Measurements from ENCODE around the gene COX20.
"Not testable (repeated sequence)": the region's sequence is repeated elsewhere in the genome, so short reads cannot be mapped to it uniquely, and the experiment has no call there.

COX20 gene

GRCh38 chr1:244835276-244836134, at the start of gene COX20:
COX20 (plus strand) TSS chr1:244835658; CDS start chr1:244835715, 57 bp downstream.
- DNase-seq, result peak; percentile 98

GRCh38 chr1:244788493-244789275, 46.8 kb upstream of the COX20 start:
- no peak for DNase-seq

- DNase-seq, result peak; percentile 15
These were observed 46.2 kb upstream of the COX20 start for GRCh38 chr1:244789276-244789580.

GRCh38 chr1:244789731-244790130, 45.7 kb upstream of the COX20 start:
- no peak for DNase-seq

GRCh38 chr1:244791061-244791460, 44.4 kb upstream of the COX20 start:
- DNase-seq, result no peak

GRCh38 chr1:244792188-244792850, 43.1 kb upstream of the COX20 start:
- DNase-seq, result no peak

- DNase-seq, result no peak
These were observed 41.4 kb upstream of the COX20 start for GRCh38 chr1:244794071-244794470.

GRCh38 chr1:244794516-244794915, 40.9 kb upstream of the COX20 start:
- DNase-seq, result not testable (repeated sequence)

- peak; percentile 85 for DNase-seq
These were observed 38.6 kb upstream of the COX20 start for GRCh38 chr1:244796719-244797406.

- no peak for DNase-seq
These were observed 34.6 kb upstream of the COX20 start for GRCh38 chr1:244800821-244801220.

GRCh38 chr1:244801246-244801645, 34.2 kb upstream of the COX20 start:
- DNase-seq, result peak; percentile 11

GRCh38 chr1:244802041-244802440, 33.4 kb upstream of the COX20 start:
- no peak for DNase-seq

- DNase-seq, result no peak
These were observed 32.8 kb upstream of the COX20 start for GRCh38 chr1:244802556-244803239.

- DNase-seq, result no peak
These were observed 30.6 kb upstream of the COX20 start for GRCh38 chr1:244804841-244805240.

- no peak for DNase-seq
These were observed 28.3 kb upstream of the COX20 start for GRCh38 chr1:244807138-244807537.

GRCh38 chr1:244810221-244810620, 25.2 kb upstream of the COX20 start:
- no peak for DNase-seq

- no peak for DNase-seq
These were observed 22.1 kb upstream of the COX20 start for GRCh38 chr1:244813327-244813726.

GRCh38 chr1:244815600-244816099, 19.8 kb upstream of the COX20 start:
- DNase-seq, result no peak

GRCh38 chr1:244817415-244817894, 18.0 kb upstream of the COX20 start:
- no peak for DNase-seq

- no peak for DNase-seq
These were observed 15.3 kb upstream of the COX20 start for GRCh38 chr1:244820131-244820530.

- DNase-seq, result no peak
These were observed 14.3 kb upstream of the COX20 start for GRCh38 chr1:244821134-244821533.

GRCh38 chr1:244822878-244823277, 12.6 kb upstream of the COX20 start:
- no peak for DNase-seq

Data from eye (tissue), 1 donor.